Transverse colon (tissue), 4 donors: ENCODE measurements around the gene ASPG.

ENCODE experiments used
- CTCF ChIP-seq, 5 experiments: fragments of 200-600 bp in 3 of 5; fragments of 450-650 bp in 2 of 5; sonication (generic) in 3 of 5; IDR thresholded peaks; 1 replicate in 2 of 5; 2 replicates in 3 of 5; pipeline ENCODE4 v1.5.1; 2016 to 2017; ENCODE audit warnings: antibody characterized with exemption in 5 of 5, inconsistent platforms in 3 of 5, mild to moderate bottlenecking in 2 of 5, moderate library complexity in 1 of 5
- POLR2AphosphoS5 ChIP-seq, 3 donors: sonication (generic); formaldehyde crosslinking; IDR thresholded peaks; one replicate each; pipeline ENCODE4 v1.6.1; 2016; ENCODE audit warnings: antibody characterized with exemption in 3 of 3

- TF ChIP-seq CTCF (IDR thresholded peaks at IDR 0.05): no peak
- TF ChIP-seq POLR2AphosphoS5 (IDR thresholded peaks at IDR 0.05): no peak
These were observed 24.3 kb downstream of the ASPG start for GRCh38 chr14:104109731-104110361.
